Upper lobe of left lung (tissue), 4 donors: Measurements from ENCODE around the gene PDE1C.

Experiments
- CTCF ChIP-seq, 6 experiments: fragments of 450-650 bp in 4 of 6; fragments of 200-600 bp in 2 of 6; sonication (generic) in 2 of 6; IDR thresholded peaks; one replicate each; pipeline ENCODE4 v1.5.1; 2016 to 2019; ENCODE audit warnings: antibody characterized with exemption in 6 of 6
- POLR2A ChIP-seq, 4 donors: fragments of 450-650 bp; IDR thresholded peaks; one replicate each; pipeline ENCODE4 v1.5.1; 2016 to 2017; ENCODE audit warnings: antibody characterized with exemption in 4 of 4, mild to moderate bottlenecking in 2 of 4

GRCh38 chr7:31775556-31775955 lies 294.7 kb downstream of the PDE1C start:
- TF ChIP-seq POLR2A (IDR thresholded peaks at IDR 0.05): no peak
- no peak for TF ChIP-seq CTCF (IDR thresholded peaks at IDR 0.05)
